ENCODE results near the gene SLC35F3. TPM values are rescaled to one million over a fixed set of nuclear protein-coding genes. Genes with fewer than 3 reads are reported as not detected.
"Not testable (repeated sequence)": the region's sequence is repeated elsewhere in the genome, so short reads cannot be mapped to it uniquely, and the experiment has no call there.

Gene SLC35F3
- total RNA-seq, 1 donor from 2014 or later = not detected

DNA sequence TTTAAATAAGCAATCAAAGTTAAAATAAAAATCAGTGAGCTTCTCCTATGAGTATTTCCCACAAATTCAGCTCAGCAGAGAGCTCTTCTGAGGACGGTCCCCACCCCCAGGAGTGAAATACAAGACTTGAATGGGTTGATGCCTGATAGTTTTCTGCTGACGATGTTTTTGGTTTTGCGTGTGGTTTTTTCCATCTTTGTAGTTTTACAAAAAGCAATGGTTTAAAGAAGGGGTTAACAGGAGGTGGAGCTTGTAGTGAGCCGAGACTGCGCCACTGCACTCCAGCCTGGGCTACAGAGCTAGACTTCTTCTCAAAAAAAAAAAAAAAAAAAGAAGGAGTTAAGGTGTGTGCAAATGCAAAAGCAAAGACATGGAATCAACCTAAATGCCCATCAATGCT, 297.1 kb downstream of the SLC35F3 start:
- ATAC-seq (no peak), DNase-seq (ENCODE audit: missing footprints) (no peak)
- intact Hi-C loops (cut with DNase I) = no loop called here

- ATAC-seq (no peak), DNase-seq (ENCODE audit: missing footprints) (no peak)
- intact Hi-C loops (cut with DNase I) = no loop called here
Measured at GRCh38 chr1:234205966-234206365, 301.5 kb downstream of the SLC35F3 start.

- ATAC-seq (peak; percentile 65), DNase-seq (ENCODE audit: missing footprints) (no peak)
- intact Hi-C loops (cut with DNase I) = no loop called here
Measured at GRCh38 chr1:234206651-234207284, 302.3 kb downstream of the SLC35F3 start.

DNA sequence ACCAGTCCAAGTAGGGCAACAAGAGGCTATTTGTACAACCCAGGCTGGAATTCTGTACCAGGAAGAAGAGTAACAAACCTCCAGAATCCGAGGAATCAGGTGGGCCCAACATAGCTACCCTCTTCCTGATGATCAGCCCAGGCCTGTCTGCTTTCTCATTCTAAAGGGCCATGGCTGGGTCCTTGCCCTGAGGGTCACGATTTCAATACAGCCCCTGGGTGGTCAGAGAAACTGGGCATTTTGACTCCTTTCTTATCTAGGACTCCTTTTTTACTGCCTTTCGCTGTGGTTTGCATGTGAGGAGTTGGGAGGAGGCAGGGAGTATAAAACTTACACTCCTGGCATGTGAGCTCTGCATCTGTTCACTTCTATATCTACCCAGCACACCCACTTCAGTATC, 303.9 kb downstream of the SLC35F3 start:
- intact Hi-C loops (cut with DNase I) = no loop called here
- no peak for ATAC-seq
- no peak for DNase-seq (ENCODE audit: missing footprints)

- intact Hi-C loops (cut with DNase I) = no loop called here
- no peak for DNase-seq (ENCODE audit: missing footprints)
- no peak for ATAC-seq
Measured at GRCh38 chr1:234208791-234209190, 304.3 kb downstream of the SLC35F3 start.

GRCh38 chr1:234210429-234210828, 306.0 kb downstream of the SLC35F3 start:
- intact Hi-C loops (cut with DNase I); ATAC-seq; DNase-seq (ENCODE audit: missing footprints): not testable (repeated sequence)

- ATAC-seq; intact Hi-C loops (cut with DNase I); DNase-seq (ENCODE audit: missing footprints): not testable (repeated sequence)
Measured at GRCh38 chr1:234211855-234212254, 307.4 kb downstream of the SLC35F3 start.

GRCh38 chr1:234212764-234213657, 308.5 kb downstream of the SLC35F3 start:
- ATAC-seq (peak; percentile 57), DNase-seq (ENCODE audit: missing footprints) (no peak)
- intact Hi-C loops (cut with DNase I) = no loop called here

- intact Hi-C loops (cut with DNase I) = no loop called here
- ATAC-seq = peak; percentile 10
- DNase-seq (ENCODE audit: missing footprints) = no peak
Measured at GRCh38 chr1:234213658-234214128, 309.2 kb downstream of the SLC35F3 start.

- peak; percentile 63 for ATAC-seq
- intact Hi-C loops (cut with DNase I) = no loop called here
- peak; percentile 79 for DNase-seq (ENCODE audit: missing footprints)
Measured at GRCh38 chr1:234214129-234214910, 309.8 kb downstream of the SLC35F3 start.

- ATAC-seq = no peak
- no peak for DNase-seq (ENCODE audit: missing footprints)
- intact Hi-C loops (cut with DNase I) = no loop called here
Measured at GRCh38 chr1:234214911-234215892, 310.7 kb downstream of the SLC35F3 start.

GRCh38 chr1:234216116-234216703, 311.7 kb downstream of the SLC35F3 start:
- intact Hi-C loops (cut with DNase I) = no loop called here
- ATAC-seq = no peak
- DNase-seq (ENCODE audit: missing footprints) = no peak

GRCh38 chr1:234217316-234217840, 312.9 kb downstream of the SLC35F3 start:
- ATAC-seq = no peak
- intact Hi-C loops (cut with DNase I) = no loop called here
- no peak for DNase-seq (ENCODE audit: missing footprints)

DNA sequence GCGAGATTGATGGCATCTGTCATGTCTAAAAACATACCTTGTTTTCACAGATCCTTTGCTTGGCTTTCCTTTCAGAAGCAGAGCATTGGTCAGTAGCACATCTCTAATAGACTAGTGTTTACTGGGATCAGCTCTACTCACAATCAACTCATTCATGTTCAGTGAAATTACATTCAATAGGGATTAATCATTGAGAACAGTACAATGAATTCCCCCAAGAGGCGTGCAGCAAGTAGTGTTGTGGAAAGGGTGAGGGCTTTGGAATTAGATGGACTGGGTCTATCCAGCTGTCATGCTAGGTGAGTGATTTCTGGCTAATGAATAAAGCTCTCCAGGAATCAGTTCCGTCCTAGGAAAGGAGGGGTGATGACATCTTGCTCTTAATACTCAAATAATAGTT, 313.6 kb downstream of the SLC35F3 start:
- no peak for DNase-seq (ENCODE audit: missing footprints)
- intact Hi-C loops (cut with DNase I) = no loop called here
- ATAC-seq = no peak

DNA sequence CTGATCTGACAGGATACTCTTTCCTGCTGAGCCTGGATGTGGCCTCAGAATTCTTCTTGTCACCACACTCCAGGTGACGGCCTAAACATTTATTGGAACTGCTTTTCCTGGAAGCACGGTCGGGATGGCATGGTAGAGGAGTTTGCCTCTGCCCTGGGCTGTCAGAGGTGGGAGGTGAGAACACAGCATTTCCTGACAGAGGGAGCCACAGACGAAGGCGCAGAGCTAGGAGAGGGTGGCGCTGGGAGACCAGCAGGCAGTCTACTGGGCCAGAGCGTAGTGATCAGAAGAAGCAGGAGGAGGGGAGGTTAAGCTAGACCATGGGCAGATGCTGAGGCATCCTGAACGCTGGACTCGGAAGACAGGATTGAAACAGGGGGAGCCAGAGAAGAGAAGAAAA, 315.2 kb downstream of the SLC35F3 start:
- ATAC-seq (no peak), DNase-seq (ENCODE audit: missing footprints) (no peak)
- intact Hi-C loops (cut with DNase I) = no loop called here

- intact Hi-C loops (cut with DNase I) = no loop called here
- ATAC-seq (no peak), DNase-seq (ENCODE audit: missing footprints) (no peak)
Measured at GRCh38 chr1:234221601-234222000, 317.1 kb downstream of the SLC35F3 start.

DNA sequence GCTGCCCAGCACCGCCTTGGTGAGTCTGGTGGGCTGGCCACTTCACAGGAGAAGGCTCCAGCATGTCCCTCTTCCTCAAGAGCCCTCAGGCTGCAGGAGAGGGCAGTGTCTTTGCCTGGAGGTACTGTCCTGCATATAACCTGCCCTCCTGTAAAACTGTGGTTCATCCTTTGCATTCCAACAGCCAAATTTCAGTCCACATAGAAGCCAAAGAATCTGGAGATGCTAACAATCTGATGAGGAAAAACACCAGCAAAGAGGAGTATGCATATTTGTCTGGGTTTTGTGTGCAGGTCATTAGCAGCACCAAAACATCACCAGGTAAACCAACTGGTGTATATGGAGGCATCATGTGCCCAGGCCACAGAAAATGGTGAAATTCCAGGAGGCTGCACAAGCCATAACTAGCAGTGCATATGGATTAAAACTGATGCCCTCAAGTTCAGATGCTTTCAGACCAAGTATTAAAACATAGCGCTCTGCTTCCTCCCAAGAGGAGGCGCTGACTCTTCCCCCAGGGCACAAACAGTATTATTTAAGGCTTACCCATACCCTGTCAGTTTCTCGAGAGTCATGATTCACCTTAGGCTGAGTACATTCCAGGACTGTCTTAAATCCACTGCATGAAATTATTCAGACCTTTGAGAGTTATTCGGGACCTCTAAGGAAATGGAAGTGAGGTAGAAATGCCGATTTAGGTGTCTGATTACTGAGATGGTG, 318.2 kb downstream of the SLC35F3 start:
- intact Hi-C loops (cut with DNase I) = no loop called here
- ATAC-seq (no peak), DNase-seq (ENCODE audit: missing footprints) (no peak)
